ENCODE data around the gene CACNA1S.

DNA sequence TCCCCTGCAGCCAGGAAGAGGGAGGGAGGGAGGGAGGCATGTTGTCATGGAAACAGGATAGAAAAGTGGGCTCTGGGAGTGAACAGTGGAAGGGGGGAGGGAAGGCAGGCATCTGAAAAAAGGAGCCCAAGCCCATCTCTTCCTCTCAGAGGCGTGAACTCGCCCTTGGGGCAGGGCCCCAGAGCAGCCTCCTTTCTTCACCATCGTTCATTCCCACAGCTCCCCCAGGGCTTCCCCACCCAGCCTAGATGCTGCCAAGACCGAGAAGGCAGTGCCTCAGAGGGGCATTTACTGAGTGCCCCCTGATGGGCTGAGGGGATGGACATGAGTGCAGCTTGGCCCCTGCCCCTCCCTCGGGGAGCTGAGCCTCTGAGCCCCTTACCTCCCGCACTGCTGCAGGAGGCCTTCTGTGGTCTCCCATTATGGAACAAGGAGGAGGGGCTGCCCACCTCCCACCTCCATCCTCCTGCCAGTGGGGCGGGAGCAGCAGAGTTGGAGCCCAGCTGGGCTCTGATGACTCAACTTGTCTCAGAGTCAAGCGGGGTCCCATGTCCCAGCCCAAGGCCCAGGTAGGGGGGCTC, 49.6 kb downstream of the CACNA1S start:
- TF ChIP-seq, protein P1, sequence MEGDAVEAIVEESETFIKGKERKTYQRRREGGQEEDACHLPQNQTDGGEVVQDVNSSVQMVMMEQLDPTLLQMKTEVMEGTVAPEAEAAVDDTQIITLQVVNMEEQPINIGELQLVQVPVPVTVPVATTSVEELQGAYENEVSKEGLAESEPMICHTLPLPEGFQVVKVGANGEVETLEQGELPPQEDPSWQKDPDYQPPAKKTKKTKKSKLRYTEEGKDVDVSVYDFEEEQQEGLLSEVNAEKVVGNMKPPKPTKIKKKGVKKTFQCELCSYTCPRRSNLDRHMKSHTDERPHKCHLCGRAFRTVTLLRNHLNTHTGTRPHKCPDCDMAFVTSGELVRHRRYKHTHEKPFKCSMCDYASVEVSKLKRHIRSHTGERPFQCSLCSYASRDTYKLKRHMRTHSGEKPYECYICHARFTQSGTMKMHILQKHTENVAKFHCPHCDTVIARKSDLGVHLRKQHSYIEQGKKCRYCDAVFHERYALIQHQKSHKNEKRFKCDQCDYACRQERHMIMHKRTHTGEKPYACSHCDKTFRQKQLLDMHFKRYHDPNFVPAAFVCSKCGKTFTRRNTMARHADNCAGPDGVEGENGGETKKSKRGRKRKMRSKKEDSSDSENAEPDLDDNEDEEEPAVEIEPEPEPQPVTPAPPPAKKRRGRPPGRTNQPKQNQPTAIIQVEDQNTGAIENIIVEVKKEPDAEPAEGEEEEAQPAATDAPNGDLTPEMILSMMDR (IDR thresholded peaks at IDR 0.05): no peak
- no peak for TF ChIP-seq POLR2A (IDR thresholded peaks at IDR 0.05)
